Measurements from ENCODE around the gene TSC2.
A peak's percentile ranks its signal among the peaks of the same experiment; 100 is the strongest.
"Not testable (repeated sequence)": the region's sequence is repeated elsewhere in the genome, so short reads cannot be mapped to it uniquely, and the experiment has no call there.

TSC2 gene

DNA sequence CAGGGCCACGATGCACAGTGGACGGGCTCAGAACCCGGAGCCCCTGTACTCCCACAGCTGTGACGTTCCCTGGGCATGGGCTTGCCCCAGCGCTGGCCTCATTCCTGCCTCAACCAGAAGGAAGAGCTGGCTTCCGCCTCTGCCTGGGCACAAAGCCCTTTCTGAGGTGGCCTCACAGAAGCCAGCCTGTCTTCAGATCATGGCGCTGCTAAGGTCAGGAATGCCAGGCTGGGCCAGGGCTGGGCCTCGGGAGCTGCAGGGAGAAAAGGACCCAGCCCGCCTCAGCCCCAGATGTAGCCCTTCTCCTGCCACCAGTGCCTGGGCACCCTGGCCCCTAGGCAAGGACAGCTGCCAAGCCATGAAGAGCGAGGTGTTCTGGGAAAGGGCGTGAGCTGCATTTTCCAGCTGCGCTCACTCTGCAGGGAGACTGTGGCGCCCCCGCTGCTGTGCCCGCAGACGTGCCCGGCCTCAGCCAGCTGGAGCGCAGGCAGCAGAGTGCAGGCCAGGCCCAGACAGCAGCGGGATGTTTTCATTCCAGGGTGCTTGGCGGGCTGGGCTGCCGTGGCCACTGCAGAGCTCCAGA is 78.5 kb downstream of the TSC2 start:
- H3K4me3 ChIP-seq (ENCODE audit: low read length); H3K36me3 ChIP-seq (replicated peaks; ENCODE audit: low read depth, low read length); H4K20me1 ChIP-seq (ENCODE audit: insufficient read depth, low read length); H3K9ac ChIP-seq (ENCODE audit: low read length); H3K79me2 ChIP-seq (ENCODE audit: low read length); H3K4me1 ChIP-seq (ENCODE audit: low read length); H3K27ac ChIP-seq (ENCODE audit: low read length); H3K27me3 ChIP-seq (ENCODE audit: low read depth, low read length); H3K9me3 ChIP-seq (ENCODE audit: insufficient read depth, low read length); H3K4me2 ChIP-seq (ENCODE audit: low read length); H2AFZ ChIP-seq (ENCODE audit: low read depth, low read length): not testable (repeated sequence)

DNA sequence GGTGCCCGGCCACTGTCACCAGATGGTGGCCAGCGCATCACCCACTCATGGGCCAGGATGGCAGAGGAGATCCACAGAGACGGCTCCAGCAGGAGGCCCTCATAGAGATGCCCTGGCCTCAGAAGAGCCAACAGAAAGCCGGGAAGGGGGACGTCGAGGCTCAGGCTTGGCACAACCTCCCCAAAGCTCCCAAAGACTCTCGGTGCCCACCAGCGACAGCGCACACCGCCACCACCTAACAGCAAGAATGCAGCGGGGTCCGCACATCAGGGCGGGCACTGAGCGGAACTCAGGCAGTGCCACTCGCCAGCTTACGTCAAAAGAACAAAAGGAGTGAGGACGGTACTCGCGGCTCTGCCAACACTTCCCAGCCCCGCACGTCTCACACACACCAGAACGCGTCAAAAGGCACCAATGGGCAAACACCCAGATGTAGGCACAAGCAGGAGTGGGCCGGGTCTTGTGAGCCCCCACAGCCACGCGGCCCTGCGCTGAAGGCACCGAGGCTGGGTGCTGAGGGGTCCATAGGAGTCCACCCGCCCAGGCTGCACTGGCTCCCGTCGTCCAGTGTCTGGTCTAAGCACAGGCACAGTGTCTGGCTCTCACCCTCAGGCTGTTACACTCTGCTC is 79.3 kb downstream of the TSC2 start:
- not testable (repeated sequence) for H3K36me3 ChIP-seq (replicated peaks; ENCODE audit: low read depth, low read length); H3K27me3 ChIP-seq (ENCODE audit: low read depth, low read length); H3K9me3 ChIP-seq (ENCODE audit: insufficient read depth, low read length); H3K9ac ChIP-seq (ENCODE audit: low read length); H2AFZ ChIP-seq (ENCODE audit: low read depth, low read length); H3K79me2 ChIP-seq (ENCODE audit: low read length); H3K4me2 ChIP-seq (ENCODE audit: low read length); H3K4me1 ChIP-seq (ENCODE audit: low read length); H4K20me1 ChIP-seq (ENCODE audit: insufficient read depth, low read length); H3K4me3 ChIP-seq (ENCODE audit: low read length); H3K27ac ChIP-seq (ENCODE audit: low read length)

DNA sequence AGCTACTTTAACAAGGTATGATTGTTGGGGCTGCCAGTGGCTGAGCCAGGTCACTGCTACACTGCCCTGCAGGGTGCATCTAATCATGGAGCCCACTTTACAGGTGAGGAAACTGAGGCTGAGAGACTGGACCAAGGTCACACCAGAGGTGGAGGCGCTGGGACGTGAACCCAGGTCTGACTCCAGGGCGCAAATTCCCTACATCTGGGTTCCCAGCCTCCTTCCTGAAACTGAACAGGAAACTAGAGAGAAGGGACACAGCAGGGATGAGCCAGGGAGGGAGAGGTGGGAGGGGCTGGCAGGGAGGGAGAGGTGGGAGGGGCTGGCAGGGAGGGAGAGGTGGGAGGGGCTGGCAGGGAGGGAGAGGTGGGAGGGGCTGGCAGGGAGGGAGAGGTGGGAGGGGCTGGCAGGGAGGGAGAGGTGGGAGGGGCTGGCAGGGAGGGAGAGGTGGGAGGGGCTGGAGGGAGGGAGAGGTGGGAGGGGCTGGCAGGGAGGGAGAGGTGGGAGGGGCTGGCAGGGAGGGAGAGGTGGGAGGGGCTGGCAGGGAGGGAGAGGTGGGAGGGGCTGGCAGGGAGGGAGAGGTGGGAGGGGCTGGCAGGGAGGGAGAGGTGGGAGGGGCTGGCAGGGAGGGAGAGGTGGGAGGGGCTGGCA is 80.0 kb downstream of the TSC2 start:
- not testable (repeated sequence) for H3K4me2 ChIP-seq (ENCODE audit: low read length); H3K27ac ChIP-seq (ENCODE audit: low read length); H3K79me2 ChIP-seq (ENCODE audit: low read length); H3K4me1 ChIP-seq (ENCODE audit: low read length); H3K4me3 ChIP-seq (ENCODE audit: low read length); H3K27me3 ChIP-seq (ENCODE audit: low read depth, low read length); H4K20me1 ChIP-seq (ENCODE audit: insufficient read depth, low read length); H3K36me3 ChIP-seq (replicated peaks; ENCODE audit: low read depth, low read length); H3K9me3 ChIP-seq (ENCODE audit: insufficient read depth, low read length); H3K9ac ChIP-seq (ENCODE audit: low read length); H2AFZ ChIP-seq (ENCODE audit: low read depth, low read length)

DNA sequence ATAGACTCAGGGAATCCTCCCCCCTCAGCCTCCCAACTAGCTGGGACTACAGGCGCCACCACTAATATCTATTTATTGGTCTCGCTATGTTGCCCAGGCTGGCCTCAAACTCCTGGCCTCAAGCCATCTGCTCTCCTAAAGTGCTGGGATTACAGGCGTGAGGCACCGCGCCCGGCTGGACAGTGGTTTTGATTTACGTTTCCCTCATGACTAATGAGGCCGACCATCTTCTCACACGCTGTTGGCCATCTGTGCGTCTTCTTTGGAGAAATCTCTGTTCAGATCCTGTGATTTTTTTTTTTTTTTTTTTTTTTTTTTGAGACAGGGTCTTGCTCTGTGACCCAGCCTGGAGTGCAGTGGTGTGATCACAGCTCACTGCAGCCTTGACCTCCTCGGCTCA is 81.5 kb downstream of the TSC2 start:
- H3K79me2 ChIP-seq (ENCODE audit: low read length); H3K9ac ChIP-seq (ENCODE audit: low read length); H4K20me1 ChIP-seq (ENCODE audit: insufficient read depth, low read length); H3K4me1 ChIP-seq (ENCODE audit: low read length); H3K9me3 ChIP-seq (ENCODE audit: insufficient read depth, low read length); H3K27ac ChIP-seq (ENCODE audit: low read length); H3K36me3 ChIP-seq (replicated peaks; ENCODE audit: low read depth, low read length); H2AFZ ChIP-seq (ENCODE audit: low read depth, low read length); H3K4me3 ChIP-seq (ENCODE audit: low read length); H3K27me3 ChIP-seq (ENCODE audit: low read depth, low read length): not testable (repeated sequence)
- H3K4me2 ChIP-seq (ENCODE audit: low read length): peak overlapping the region; percentile 89; the same call in 1 of the 2 replicates

GRCh38 chr16:2129890-2130447 is 82.2 kb downstream of the TSC2 start:
- not testable (repeated sequence) for H3K4me2 ChIP-seq (ENCODE audit: low read length); H4K20me1 ChIP-seq (ENCODE audit: insufficient read depth, low read length)

GRCh38 chr16:2133797-2134196 is 86.0 kb downstream of the TSC2 start:
- H3K9ac ChIP-seq (ENCODE audit: low read length); H3K36me3 ChIP-seq (replicated peaks; ENCODE audit: low read depth, low read length); H2AFZ ChIP-seq (ENCODE audit: low read depth, low read length); H3K27me3 ChIP-seq (ENCODE audit: low read depth, low read length); H3K4me3 ChIP-seq (ENCODE audit: low read length); H3K79me2 ChIP-seq (ENCODE audit: low read length); H3K4me2 ChIP-seq (ENCODE audit: low read length); H4K20me1 ChIP-seq (ENCODE audit: insufficient read depth, low read length); H3K27ac ChIP-seq (ENCODE audit: low read length); H3K9me3 ChIP-seq (ENCODE audit: insufficient read depth, low read length); H3K4me1 ChIP-seq (ENCODE audit: low read length): not testable (repeated sequence)

More at GRCh38 chr16:2129890-2130447, 82.2 kb downstream of the TSC2 start:
- not testable (repeated sequence) for H3K27ac ChIP-seq (ENCODE audit: low read length); H3K9me3 ChIP-seq (ENCODE audit: insufficient read depth, low read length); H3K27me3 ChIP-seq (ENCODE audit: low read depth, low read length); H3K4me1 ChIP-seq (ENCODE audit: low read length); H3K9ac ChIP-seq (ENCODE audit: low read length); H3K36me3 ChIP-seq (replicated peaks; ENCODE audit: low read depth, low read length); H3K4me3 ChIP-seq (ENCODE audit: low read length); H2AFZ ChIP-seq (ENCODE audit: low read depth, low read length); H3K79me2 ChIP-seq (ENCODE audit: low read length)

DNA sequence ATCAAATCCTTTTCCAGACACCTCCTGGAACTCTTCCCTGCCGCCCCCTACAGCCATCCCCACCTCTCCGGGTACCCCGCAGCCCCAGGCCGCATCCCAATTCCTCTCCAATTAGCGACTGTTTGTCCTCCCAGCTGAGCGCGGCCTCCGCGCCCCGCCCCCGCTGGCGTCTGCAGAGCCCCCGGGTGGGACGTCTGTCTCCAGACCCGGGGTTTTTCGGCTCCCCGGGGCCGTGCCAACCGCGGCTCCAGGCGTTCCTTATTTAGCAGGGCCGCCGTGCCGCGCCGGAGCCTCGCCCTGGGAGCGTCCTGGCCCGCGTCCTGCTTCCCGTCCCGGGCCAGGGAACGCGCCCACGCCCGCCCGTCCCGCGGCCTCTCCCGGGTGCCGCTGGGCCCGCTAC is 87.3 kb downstream of the TSC2 start:
- H3K36me3 ChIP-seq (replicated peaks; ENCODE audit: low read depth, low read length); H3K9me3 ChIP-seq (ENCODE audit: insufficient read depth, low read length); H2AFZ ChIP-seq (ENCODE audit: low read depth, low read length); H3K27ac ChIP-seq (ENCODE audit: low read length); H3K27me3 ChIP-seq (ENCODE audit: low read depth, low read length); H4K20me1 ChIP-seq (ENCODE audit: insufficient read depth, low read length); H3K79me2 ChIP-seq (ENCODE audit: low read length); H3K4me1 ChIP-seq (ENCODE audit: low read length): not testable (repeated sequence)
- Histone ChIP-seq H3K4me2 (ENCODE audit: low read length) (peak overlapping the region; percentile 40), H3K4me3 (ENCODE audit: low read length) (peak overlapping the region; percentile 78), H3K9ac (ENCODE audit: low read length) (peak overlapping the region; percentile 48; the same call in 1 of the 2 replicates)

DNA sequence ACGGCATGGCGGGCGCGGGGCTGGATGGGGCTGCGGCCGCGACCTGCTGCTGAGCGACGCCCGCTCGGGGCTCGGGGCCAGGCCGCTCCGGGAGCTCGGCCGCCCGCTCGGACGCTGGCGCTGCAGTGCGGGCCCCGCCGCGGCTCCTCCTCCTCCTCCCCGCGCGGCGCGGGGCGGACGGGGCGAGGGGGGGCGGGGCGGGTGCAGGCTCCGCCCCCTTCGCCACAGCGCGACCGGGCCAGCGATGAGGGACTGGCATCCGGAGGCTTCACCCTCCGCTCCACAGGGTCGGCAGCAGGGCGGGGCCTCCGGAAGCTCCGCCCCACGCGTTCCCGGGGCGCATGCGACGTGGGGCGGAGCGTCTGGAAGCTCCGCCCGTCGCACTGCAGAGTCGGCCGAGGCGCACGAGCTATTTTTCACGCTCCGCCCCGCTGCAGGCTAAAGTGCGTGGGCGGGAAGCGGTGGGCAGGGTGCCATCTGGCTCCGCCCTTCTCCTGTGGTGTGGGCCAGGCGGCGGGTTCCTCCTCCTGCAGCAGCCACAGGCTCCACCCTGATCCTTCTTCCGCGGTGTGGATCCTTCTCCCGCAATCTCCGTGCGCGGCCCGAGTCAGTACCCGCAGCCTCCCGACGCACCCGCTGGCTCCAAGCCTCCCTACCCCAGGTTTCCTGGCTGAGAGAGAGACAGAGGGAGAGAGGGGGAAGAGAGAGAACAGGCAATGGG is 88.1 kb downstream of the TSC2 start, which contains the start of gene PKD1:
TSS of gene PKD1 (minus strand) at position 129 of the 721 bp plus-strand sequence. CDS start 209 bp downstream, outside the sequence.
- H3K4me1 ChIP-seq (ENCODE audit: low read length); H3K79me2 ChIP-seq (ENCODE audit: low read length); H3K36me3 ChIP-seq (replicated peaks; ENCODE audit: low read depth, low read length); H4K20me1 ChIP-seq (ENCODE audit: insufficient read depth, low read length); H3K27me3 ChIP-seq (ENCODE audit: low read depth, low read length); H2AFZ ChIP-seq (ENCODE audit: low read depth, low read length); H3K27ac ChIP-seq (ENCODE audit: low read length); H3K9me3 ChIP-seq (ENCODE audit: insufficient read depth, low read length): not testable (repeated sequence)
- H3K4me2 ChIP-seq (ENCODE audit: low read length): peak within 1 kb of the TSS; percentile 70
- H3K9ac ChIP-seq (ENCODE audit: low read length): peak within 1 kb of the TSS; percentile 68
- peak within 1 kb of the TSS; percentile 80 for H3K4me3 ChIP-seq (ENCODE audit: low read length)

All from OCI-LY3 (cell line).